NCI-H2196 treated with DMSO at 0.1 percent for 48 hours (cell line): ENCODE measurements around the gene AGAP1.
"Not testable (repeated sequence)": the region's sequence is repeated elsewhere in the genome, so short reads cannot be mapped to it uniquely, and the experiment has no call there.

Experiments
- DNase-seq: peaks from one replicate; lab custom pipeline; 2025; ENCODE audit not compliant: unreplicated experiment; lab: John Stamatoyannopoulos, UW

AGAP1 gene

GRCh38 chr2:235754357-235755207 lies 260.7 kb downstream of the AGAP1 start:
- DNase-seq, result no peak

GRCh38 chr2:235756491-235756890 lies 262.6 kb downstream of the AGAP1 start:
- no peak for DNase-seq

GRCh38 chr2:235757212-235757611 lies 263.4 kb downstream of the AGAP1 start:
- no peak for DNase-seq

- no peak for DNase-seq
These were observed 263.8 kb downstream of the AGAP1 start for GRCh38 chr2:235757640-235758039.

- no peak for DNase-seq
These were observed 269.2 kb downstream of the AGAP1 start for GRCh38 chr2:235762832-235763598.

- DNase-seq, result no peak
These were observed 270.0 kb downstream of the AGAP1 start for GRCh38 chr2:235763816-235764215.

- not testable (repeated sequence) for DNase-seq
These were observed 270.6 kb downstream of the AGAP1 start for GRCh38 chr2:235764478-235764877.

GRCh38 chr2:235765181-235765820 lies 271.5 kb downstream of the AGAP1 start:
- DNase-seq, result no peak

- peak; percentile 71 for DNase-seq
These were observed 272.4 kb downstream of the AGAP1 start for GRCh38 chr2:235766278-235766677.

- no peak for DNase-seq
These were observed 274.8 kb downstream of the AGAP1 start for GRCh38 chr2:235768606-235769005.

GRCh38 chr2:235769046-235769445 lies 275.2 kb downstream of the AGAP1 start:
- DNase-seq, result no peak

- no peak for DNase-seq
These were observed 277.3 kb downstream of the AGAP1 start for GRCh38 chr2:235770909-235771820.

- DNase-seq, result no peak
These were observed 279.5 kb downstream of the AGAP1 start for GRCh38 chr2:235773188-235773928.

- no peak for DNase-seq
These were observed 280.5 kb downstream of the AGAP1 start for GRCh38 chr2:235774153-235774870.

GRCh38 chr2:235776531-235776930 lies 282.7 kb downstream of the AGAP1 start:
- DNase-seq, result no peak

- DNase-seq, result peak; percentile 70
These were observed 285.6 kb downstream of the AGAP1 start for GRCh38 chr2:235779444-235779896.

- no peak for DNase-seq
These were observed 286.6 kb downstream of the AGAP1 start for GRCh38 chr2:235780401-235780800.

GRCh38 chr2:235781775-235782174 lies 287.9 kb downstream of the AGAP1 start:
- DNase-seq, result no peak

GRCh38 chr2:235784788-235785187 lies 290.9 kb downstream of the AGAP1 start:
- no peak for DNase-seq
